ENCODE data around the gene CD93.

CD93 gene

GRCh38 chr20:23031346-23031745, 54.8 kb downstream of the CD93 start:
- no peak for DNase-seq

Measured in NCI-H446 (cell line).